Panc1 (cell line): ENCODE measurements around the gene CTNND2.

Experiments used
- CTCF ChIP-seq: fragments of 450-650 bp; IDR thresholded peaks from 2 replicates; pipeline ENCODE4 v1.5.1; 2017; ENCODE audit warnings: mild to moderate bottlenecking
- POLR2AphosphoS5 ChIP-seq: IDR thresholded peaks from 2 replicates; pipeline ENCODE4 v1.6.1; 2012; ENCODE audit warnings: mild to moderate bottlenecking, low read depth, low read length, moderate library complexity
- TCF7L2 ChIP-seq: IDR thresholded peaks from 2 replicates; pipeline ENCODE4 v1.6.1; 2011; ENCODE audit warnings: mild to moderate bottlenecking, low read depth, low read length, inconsistent platforms

- no peak for TF ChIP-seq CTCF
- no peak for TF ChIP-seq TCF7L2
- TF ChIP-seq POLR2AphosphoS5: no peak
These were observed 518.3 kb downstream of the CTNND2 start for GRCh38 chr5:11385901-11386293.
